SK-N-MC (cell line): ENCODE measurements around the gene LRMDA.

ENCODE experiments used
- EZH2 ChIP-seq: fragments of 200-600 bp; sonication (generic); IDR thresholded peaks from one replicate; pipeline ENCODE4 v1.6.1; 2017; ENCODE audit warnings: antibody characterized with exemption
- FOXP2 ChIP-seq: optimal IDR thresholded peaks from 2 replicates; pipeline ENCODE3; 2011; ENCODE audit warnings: mild to moderate bottlenecking, moderate library complexity; ENCODE audit not compliant: insufficient read depth; ENCODE audit errors: extremely low read length, control extremely low read depth
- POLR2AphosphoS5 ChIP-seq: IDR thresholded peaks from 2 replicates; pipeline ENCODE4 v1.6.1; 2012; ENCODE audit warnings: mild to moderate bottlenecking, low read depth, low read length, borderline replicate concordance

- TF ChIP-seq POLR2AphosphoS5: no peak
- no peak for TF ChIP-seq EZH2
- TF ChIP-seq FOXP2: no peak
Observed at GRCh38 chr10:76070916-76071315, 639.5 kb downstream of the LRMDA start.
